ENCODE results near the gene GALNT5.

GALNT5 gene

DNA sequence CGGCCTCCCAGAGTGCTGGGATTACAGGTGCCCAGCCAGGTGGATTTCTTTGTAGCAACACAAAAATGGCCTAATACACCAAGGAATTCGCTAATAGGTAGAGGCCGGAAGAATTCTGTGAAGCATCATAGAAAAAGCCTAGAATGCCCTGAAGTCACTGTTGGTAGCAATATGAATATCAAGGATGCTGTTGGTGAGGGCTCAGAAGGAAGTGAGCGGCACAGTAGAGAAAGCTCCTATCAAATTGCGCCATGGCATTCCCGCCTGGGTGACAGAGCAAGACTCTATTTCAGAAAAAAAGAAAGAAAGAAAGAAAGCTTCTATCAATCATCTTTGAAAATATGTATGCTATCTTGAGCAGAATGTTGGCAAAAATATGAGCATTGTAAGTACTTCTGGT is 23.8 kb downstream of the GALNT5 start:
- H3K27ac ChIP-seq, result no peak overlapping the region
- H3K4me3 ChIP-seq, result no peak overlapping the region

DNA sequence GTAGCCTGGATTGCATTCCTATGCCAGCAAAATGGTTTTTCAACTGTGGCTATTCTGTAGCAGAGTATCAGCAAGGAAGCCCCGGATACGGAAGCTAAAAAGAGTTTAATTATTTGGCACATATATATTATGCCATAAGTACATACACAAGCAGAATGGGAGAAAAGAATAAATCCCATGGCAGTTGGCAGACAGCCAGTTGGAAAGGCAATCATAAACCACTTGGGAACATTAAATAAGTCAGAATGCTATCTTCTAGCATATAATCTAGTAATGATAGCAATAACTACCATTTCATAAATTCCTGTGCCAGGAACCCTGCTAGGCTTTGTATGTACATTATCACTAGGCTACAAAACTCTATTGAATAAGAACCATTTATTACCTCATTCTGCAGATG is 26.0 kb downstream of the GALNT5 start:
- Histone ChIP-seq H3K4me3 (no peak overlapping the region), H3K27ac (no peak overlapping the region)

DNA sequence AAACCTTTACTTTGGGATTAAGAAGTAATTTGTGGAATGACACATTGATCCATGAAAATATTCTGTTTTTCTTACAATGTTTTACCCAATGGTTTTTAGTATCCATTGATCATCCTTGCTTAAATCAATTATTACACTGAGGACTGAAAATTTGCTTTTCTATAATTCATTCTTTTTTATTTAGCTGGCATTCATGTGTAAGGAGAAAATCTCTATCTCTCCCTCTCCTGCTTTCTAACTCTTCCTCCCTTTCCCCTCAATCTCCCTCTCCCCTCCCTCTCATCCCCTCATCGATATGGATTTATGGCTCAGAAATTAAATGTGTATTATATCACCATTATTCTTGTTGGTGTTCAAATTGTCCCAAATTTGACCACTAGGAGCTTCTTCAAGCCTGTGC is 29.7 kb downstream of the GALNT5 start:
- no peak overlapping the region for H3K27ac ChIP-seq

DNA sequence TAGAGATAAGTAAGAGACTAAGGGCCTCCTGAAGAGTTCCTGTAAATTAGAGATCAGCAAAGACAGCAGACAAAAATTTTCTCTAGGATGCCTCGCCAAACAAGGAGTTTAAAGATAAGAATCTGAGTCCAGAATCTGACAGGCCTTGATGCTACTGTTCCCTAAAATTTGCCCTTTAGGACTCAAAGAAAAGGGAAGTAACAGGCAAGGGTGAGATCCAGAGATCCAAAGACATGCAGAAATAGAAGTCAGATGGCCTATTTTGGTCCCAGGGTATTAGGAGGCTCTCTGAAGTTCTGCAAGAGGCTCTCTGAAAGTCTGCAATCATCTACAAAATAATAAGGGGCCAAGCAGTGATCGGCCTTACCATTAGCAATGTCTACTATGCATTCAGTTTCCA is 33.0 kb downstream of the GALNT5 start:
- Histone ChIP-seq H3K27ac (no peak overlapping the region), H3K4me3 (no peak overlapping the region)

More for the DNA sequence above, 29.7 kb downstream of the GALNT5 start:
- H3K4me3 ChIP-seq, result no peak overlapping the region

DNA sequence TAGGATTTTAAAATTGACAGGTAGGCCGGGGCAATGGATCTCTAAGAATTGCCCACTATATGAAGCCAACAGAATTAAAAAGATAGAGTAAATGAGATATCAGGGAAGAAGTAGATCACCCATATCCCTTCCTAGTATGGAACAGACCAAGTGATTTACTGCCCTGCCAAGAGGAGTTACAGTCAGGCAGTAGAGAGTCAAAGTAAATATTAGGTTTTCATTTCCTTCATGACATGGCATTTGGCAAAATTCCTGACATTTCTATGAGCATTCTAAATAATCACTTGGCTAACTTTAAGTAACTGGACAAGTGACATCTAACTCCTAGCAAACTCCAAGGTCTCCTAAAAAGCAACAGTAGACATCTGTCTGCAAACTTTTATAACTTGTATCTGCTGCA is 33.5 kb downstream of the GALNT5 start:
- Histone ChIP-seq H3K27ac (no peak overlapping the region), H3K4me3 (no peak overlapping the region)

DNA sequence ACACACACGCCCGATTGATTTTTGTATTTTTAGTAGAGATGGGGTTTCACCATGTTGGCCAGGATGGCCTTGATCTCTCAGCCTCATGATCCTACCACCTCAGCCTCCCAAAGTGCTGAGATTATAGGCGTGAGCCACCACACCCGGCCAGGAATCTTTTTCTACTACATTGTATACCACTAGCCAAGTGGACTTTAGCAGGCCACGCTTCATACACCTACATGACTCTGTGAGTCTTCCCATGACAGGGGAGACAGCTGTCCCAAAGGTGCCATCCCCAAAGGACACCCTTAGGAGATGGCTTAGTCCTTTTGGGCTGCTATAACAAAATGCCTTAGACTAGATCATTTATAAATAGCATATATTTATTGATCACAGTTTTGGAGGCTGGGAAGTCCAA is 35.3 kb downstream of the GALNT5 start:
- H3K27ac ChIP-seq, result no peak overlapping the region
- H3K4me3 ChIP-seq, result no peak overlapping the region

DNA sequence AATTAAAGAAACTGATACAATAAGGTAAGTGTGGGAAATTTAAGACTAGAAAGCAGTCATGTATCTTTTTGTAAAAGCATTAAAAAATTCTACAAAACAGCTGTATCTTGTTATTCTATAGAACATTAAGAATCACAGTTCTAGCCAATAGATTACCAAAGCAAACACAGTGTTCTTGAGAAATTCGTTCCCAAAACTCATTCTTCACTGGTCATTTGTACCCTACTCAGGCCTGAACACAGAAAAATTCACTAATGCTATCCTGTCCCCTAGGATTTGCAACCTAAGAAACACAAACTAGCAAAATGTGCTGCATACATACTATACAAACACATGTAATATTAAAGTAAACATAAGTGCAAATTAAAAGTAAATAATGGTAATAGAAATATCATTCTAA is 39.0 kb downstream of the GALNT5 start:
- Histone ChIP-seq H3K27ac (no peak overlapping the region), H3K4me3 (no peak overlapping the region)

DNA sequence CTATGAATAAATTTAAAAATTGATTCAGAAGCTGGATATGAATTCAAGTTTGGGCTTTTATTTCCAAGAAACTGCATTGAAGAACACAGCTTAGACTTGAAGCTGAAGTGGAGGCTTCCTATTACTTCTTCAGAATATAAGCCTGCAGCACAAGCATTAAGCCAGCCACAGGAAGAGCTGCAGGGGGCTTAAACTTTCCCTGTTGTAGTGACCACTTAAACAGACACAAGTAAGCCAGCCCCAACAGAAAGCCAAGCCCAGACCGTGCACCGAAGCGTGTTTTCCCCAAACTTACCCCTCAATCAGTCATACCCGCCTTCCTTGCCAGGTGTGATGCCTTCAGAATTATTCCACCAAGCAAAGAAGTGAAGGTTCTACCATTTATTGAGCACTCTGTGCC is 39.5 kb downstream of the GALNT5 start:
- H3K27ac ChIP-seq, result no peak overlapping the region
- H3K4me3 ChIP-seq, result no peak overlapping the region

DNA sequence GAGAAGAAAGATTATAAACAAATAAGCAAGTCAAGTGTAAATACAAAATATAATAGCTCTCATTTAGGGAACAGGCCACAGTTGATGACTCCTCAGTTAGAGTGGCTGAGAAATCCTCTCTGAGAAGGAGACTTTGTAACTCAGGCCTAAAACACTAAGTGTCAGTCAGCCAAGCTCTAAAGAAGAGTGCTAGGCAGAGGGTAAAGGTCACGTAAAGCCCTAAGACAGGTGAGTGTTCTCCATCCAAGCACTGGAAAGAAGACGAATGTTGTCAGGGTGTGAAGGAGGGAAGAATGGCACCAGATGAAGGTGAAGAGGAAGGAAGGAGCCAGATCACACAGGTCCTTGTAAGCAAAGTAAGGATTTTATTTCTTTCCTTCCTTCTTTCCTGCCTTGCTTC is 43.8 kb downstream of the GALNT5 start:
- Histone ChIP-seq H3K4me3 (no peak overlapping the region), H3K27ac (no peak overlapping the region)

DNA sequence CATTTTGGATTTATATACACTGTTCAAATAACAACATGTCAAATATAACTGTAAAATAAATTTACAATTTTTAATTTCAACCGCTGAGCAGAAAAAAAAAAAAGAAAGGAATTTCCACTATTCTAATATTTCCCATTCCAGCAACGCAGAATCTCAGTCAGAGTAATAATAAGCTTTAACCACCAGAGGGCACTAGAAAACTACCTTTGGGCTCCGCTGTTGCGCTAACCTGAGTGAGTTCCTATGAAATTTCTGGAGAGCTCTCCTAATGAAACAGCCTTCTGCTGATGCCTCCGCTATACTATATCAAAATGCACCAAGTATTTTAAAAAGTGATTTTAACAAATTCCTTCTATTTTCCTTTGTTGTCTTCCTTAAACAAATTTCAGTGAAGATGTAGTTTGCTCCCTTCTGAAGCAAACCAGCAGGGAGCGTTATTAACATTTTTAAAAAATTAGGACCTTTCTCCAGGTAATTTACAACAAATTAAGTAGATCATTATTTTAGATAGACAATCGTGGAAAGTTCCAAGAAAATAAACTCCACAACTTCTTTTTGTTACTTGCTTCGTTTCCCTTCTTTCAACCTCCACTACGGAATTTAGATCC is 45.1 kb downstream of the GALNT5 start:
- Histone ChIP-seq H3K27ac (no peak overlapping the region), H3K4me3 (no peak overlapping the region)

DNA sequence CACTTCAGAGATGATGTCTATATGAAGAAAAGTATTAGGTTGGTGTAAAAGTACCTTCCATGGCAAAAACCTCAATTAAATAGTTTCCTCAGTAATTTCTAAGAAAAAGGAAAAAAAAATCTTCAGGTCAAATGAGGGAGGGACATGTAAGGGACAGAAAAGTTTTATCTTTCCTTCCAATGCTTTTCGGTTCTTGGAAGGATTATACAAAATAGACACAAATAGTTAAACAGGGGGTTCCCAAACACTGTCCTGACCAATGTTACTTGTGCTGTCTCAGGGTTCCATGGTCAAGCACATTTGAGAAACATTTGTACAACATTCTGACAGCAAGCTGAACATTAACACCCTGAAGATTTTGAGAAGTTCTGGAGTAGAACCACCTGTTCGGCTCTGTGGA is 46.1 kb downstream of the GALNT5 start:
- Histone ChIP-seq H3K27ac (no peak overlapping the region), H3K4me3 (no peak overlapping the region)

DNA sequence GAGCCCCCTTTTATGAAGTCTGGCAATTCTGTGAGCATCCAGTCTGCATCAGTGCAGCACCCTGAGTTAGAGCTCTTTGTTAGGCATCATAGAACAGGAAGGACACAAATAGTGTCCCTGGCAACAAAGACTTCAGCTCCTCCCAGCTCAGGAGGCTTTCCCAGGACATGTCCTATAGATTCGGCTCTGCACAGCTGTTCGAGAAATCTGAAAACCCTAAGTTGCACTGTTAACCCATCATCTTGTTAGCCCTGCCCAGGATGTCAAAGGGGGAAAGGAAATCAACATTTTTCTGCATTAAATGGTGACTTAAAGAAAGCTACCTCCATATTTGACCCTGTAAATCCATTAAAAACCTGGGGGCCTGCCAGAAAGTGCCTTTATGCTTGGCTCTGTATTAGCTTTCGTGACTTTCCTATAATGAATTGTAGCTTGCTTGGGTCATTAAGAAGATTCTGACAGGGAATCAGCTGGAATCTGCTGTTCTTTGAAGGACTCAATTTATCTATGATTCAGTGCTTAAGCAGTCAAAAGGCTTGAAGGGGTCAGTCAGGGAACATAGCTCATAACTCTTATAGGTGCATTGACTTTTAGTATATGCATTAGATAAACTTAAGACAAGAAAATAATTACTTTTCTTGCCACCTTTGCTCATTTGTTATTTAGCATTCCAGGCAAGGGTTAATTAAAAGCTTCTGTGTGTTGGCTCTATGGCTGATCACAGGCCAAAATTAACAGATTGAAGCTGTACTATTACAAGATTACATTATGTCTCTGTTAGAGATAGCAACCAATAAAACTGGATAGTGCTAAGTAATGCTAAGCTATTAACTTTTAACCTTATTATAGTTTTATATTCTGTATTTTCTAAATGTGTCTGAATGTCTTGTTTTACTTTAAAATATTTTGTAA is 47.6 kb downstream of the GALNT5 start:
- H3K4me3 ChIP-seq, result no peak overlapping the region
- no peak overlapping the region for H3K27ac ChIP-seq

DNA sequence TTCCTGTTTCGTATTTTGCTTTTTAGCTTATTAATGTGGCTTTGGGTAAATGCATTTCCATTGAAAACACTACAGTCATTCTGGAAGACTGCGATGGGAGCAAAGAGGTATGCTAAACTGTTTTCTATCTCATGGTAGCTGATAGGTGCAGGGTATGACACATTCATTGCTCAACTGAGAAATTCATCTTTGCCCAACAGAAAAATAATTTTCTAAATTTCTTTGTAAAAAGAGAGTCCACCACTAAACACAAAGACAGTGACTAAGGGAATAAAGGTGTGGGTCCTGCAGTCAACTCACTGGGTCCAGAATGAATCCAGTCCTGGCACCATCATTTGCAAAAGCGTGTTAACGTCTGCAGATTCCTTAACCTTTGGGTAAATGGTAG is 48.2 kb downstream of the GALNT5 start:
- Histone ChIP-seq H3K4me3 (no peak overlapping the region), H3K27ac (no peak overlapping the region)

DNA sequence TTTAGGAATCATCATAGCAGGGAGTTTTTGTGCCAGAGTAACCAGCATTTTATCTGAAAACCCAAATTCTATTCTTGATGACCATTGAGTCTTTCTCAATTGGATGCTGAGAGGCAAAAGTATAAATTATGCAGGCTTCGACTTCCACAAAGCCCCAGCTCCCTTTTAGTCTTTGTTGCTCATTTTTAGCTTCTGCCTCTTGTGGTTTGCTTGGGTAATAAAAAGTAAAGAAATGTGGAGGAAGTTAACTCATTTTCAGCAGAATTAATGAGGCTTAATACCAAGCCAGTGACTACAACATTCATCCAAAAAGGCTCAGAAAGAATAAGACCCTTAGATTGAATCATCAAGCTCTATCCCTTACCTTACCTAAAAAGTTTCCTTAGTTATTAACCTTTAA is 49.5 kb downstream of the GALNT5 start:
- Histone ChIP-seq H3K27ac (no peak overlapping the region), H3K4me3 (no peak overlapping the region)

DNA sequence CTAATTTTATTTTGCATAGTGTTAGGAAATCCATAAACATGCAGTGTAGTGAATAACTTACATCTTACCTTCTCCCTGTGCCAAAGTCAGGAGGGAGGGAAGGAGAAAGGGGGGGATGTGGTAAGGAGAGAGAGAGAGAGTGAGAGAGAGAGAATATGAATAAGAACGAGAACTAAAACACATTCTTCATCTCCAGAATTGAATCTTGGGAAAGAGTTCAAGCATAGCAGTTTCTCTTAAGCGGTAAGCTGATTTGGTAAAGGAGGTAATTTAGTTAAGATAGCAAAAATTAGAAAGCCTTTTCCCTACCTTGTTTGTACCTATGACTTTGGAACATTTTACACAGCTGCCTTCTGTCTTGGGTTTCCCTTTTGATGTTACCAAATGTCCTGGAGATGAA is 52.4 kb downstream of the GALNT5 start:
- Histone ChIP-seq H3K27ac (no peak overlapping the region), H3K4me3 (no peak overlapping the region)

DNA sequence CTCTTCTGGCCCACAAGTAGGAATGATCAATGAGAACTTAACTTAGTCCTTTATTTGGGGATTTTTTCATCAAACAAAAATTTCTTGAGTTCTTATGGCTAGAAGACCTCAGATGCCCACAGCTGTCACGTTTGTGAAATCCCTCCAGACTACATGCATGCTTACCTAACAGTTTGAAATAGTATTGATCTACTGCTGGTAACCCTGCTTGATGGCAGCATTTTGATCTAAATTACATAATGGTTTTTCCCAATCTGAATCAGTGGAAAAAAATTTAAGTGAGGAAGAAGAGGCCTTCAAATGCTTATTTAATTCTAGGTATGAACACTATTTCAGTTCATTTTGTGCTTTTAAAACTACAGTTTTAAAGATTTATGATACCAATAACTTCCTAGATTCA is 54.2 kb downstream of the GALNT5 start:
- no peak overlapping the region for H3K27ac ChIP-seq
- H3K4me3 ChIP-seq, result no peak overlapping the region

DNA sequence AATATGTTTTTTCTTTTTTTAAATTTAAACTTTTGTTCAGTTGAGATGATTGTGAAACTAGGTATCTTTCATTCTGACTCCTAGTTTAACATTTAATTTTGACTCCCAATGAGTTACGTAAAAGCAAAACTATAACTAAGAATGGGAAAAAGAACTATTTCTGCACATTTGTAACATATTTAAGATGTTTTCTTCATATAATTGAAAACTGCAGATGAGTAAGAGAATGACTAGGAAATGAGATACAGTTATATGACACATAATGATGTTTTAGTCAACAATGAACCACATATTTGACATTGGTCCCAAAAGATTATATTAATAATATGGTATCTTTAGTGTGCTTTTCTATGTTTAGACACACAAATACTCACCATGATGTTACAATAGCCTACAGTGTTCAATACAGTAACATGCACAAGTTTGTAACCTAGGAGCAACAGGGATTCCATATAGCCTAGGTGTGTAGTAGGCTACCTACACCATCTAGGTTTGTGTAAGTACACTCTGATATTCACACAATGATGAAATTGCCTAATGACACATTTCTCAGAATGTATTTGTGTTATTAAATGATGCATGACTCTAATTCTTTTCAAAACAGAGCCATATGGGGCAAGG is 55.5 kb downstream of the GALNT5 start:
- no peak overlapping the region for H3K27ac ChIP-seq
- no peak overlapping the region for H3K4me3 ChIP-seq

DNA sequence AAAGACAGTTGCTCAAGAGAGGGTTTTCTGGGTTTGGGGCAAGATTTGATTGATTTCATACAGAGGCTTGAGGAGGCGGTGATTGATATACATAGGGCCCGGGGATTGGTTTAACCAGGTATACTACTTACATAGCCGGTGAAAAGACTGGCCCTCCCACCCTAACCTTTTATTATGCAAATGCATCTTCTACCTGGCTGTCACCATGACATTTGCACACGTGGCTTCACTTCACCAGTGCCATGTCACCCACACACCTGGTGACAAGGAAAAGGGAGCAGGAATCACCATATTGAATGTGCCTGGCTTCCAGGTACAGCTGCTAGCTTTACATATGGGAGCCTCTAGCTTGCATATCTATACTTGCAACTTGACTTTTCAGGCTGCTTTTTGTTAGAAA is 58.4 kb downstream of the GALNT5 start:
- H3K27ac ChIP-seq, result no peak overlapping the region
- H3K4me3 ChIP-seq, result no peak overlapping the region

DNA sequence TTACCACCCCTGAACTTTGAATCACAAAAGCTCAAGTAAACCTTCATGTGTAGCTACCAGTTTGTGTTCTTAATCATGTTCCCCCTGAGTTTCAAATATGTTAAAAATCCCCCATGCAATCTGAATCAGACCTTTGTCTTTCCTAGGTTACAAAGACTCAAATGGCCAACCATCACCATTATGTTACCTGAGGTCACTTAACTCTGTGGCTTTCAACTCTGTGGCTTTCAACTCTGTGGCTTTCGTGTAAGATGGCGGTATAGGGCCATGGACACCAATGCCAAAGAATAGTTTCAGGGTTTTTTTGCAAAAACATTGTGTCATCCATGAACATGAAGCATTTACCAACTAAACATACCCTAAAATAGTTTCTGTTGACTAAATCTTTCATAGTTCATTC is 61.4 kb downstream of the GALNT5 start:
- Histone ChIP-seq H3K27ac (no peak overlapping the region), H3K4me3 (no peak overlapping the region)

DNA sequence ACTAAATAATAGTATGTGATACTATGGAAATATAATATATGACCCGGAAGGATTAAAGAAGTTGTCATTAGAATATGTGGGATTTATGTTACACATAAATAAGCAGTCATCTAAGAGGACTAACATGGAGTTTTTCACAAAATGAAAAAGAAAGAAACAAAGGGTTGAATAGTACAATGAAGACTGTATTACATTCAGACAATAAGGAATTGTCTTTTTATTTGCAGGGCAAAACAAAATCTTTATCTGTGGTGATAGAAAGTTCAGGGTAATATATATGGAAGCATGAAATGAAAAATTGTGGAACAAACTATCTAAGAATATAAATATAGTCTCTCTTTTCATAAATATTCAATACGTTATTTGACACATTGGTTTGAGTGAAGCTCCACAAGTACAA is 62.3 kb downstream of the GALNT5 start:
- Histone ChIP-seq H3K4me3 (no peak overlapping the region), H3K27ac (no peak overlapping the region)

DNA sequence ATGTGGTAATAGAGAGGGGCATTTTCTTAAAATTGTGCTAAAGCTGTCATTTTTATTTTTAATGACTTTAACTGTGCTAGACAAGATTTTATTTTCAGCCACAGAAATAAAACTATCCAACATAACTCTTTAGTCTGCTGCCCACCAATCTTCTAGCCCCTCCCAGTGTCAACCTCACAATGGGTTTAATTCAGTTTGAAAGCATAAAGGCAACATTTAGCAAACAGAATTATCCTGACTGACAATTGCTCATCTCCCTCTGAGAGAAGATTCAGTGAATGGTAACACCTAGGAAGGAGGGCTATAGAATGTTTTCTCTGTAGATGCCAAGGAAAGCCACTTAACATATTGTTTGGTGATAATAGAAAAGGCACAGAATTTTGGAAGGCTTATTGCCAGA is 62.9 kb downstream of the GALNT5 start:
- Histone ChIP-seq H3K4me3 (no peak overlapping the region), H3K27ac (no peak overlapping the region)

Data from skin epidermis (tissue), 12 donors.